GM23338 (cell line): ENCODE data around the gene ITGB2. TPM values are rescaled to one million over a fixed set of nuclear protein-coding genes. Genes with fewer than 3 reads are reported as not detected.

Experiments used
- ATAC-seq: fragments of 200-7000 bp; cut with Tn5 transposase; 3 replicates; pipeline ENCODE4 v1.9.1; 2020
- DNase-seq: peaks from one replicate; pipeline ENCODE4 v3.0.0-alpha.2; 2015; ENCODE audit warnings: low spot score
- H2AFZ ChIP-seq: fragments of 200-600 bp; sonication (generic); 2 replicates; pipeline ENCODE4 v1.8.0; 2016; ENCODE audit warnings: antibody characterized with exemption, mild to moderate bottlenecking, moderate library complexity
- H3F3A ChIP-seq: fragments of 200-600 bp; sonication (generic); replicated peaks from 2 replicates; pipeline ENCODE4 v1.8.0; 2017; ENCODE audit warnings: antibody characterized with exemption, mixed run types, low read depth
- H3K27ac ChIP-seq: fragments of 200-600 bp; sonication (generic); 2 replicates; pipeline ENCODE4 v1.6.1; 2016; ENCODE audit warnings: low read depth
- H3K27me3 ChIP-seq: fragments of 200-600 bp; sonication (generic); 2 replicates; pipeline ENCODE4 v1.8.0; 2016; ENCODE audit warnings: mild to moderate bottlenecking, mixed run types, moderate library complexity; ENCODE audit not compliant: insufficient read depth
- H3K36me3 ChIP-seq: fragments of 200-600 bp; sonication (generic); 2 replicates; pipeline ENCODE4 v1.8.0; 2016; ENCODE audit warnings: mild to moderate bottlenecking; ENCODE audit not compliant: insufficient read depth
- H3K4me1 ChIP-seq: fragments of 200-600 bp; sonication (generic); 2 replicates; pipeline ENCODE4 v1.8.0; 2016; ENCODE audit warnings: mild to moderate bottlenecking, moderate library complexity; ENCODE audit not compliant: insufficient read depth
- H3K4me2 ChIP-seq: fragments of 200-600 bp; sonication (generic); 2 replicates; pipeline ENCODE4 v1.7.1; 2017; ENCODE audit warnings: mixed run types
- H3K4me3 ChIP-seq: fragments of 200-600 bp; sonication (generic); 2 replicates; pipeline ENCODE4 v1.6.1; 2016; ENCODE audit warnings: mixed run types
- H3K79me2 ChIP-seq: fragments of 200-600 bp; sonication (generic); replicated peaks from 2 replicates; pipeline ENCODE4 v1.8.0; 2017; ENCODE audit warnings: mild to moderate bottlenecking; ENCODE audit not compliant: insufficient read depth
- H3K9me2 ChIP-seq: fragments of 200-600 bp; sonication (generic); 2 replicates; pipeline ENCODE4 v1.8.0; 2017; ENCODE audit not compliant: insufficient read depth
- H4K20me1 ChIP-seq: fragments of 200-600 bp; sonication (generic); replicated peaks from 2 replicates; pipeline ENCODE4 v1.8.0; 2017; ENCODE audit warnings: mild to moderate bottlenecking; ENCODE audit not compliant: insufficient read depth
- H3K27ac Mint-ChIP-seq: 2 replicates; pipeline ENCODE4 v1.8.0; 2020; ENCODE audit warnings: inconsistent platforms, mild to moderate bottlenecking, moderate library complexity, mixed read lengths
- H3K27me3 Mint-ChIP-seq: 3 replicates; pipeline ENCODE4 v1.8.0; 2022; ENCODE audit warnings: low read depth, mild to moderate bottlenecking, moderate library complexity, mixed read lengths, inconsistent platforms; ENCODE audit not compliant: insufficient read depth, poor library complexity
- H3K36me3 Mint-ChIP-seq: 3 replicates; pipeline ENCODE4 v1.8.0; 2021; ENCODE audit warnings: low read depth, mild to moderate bottlenecking, inconsistent platforms, moderate library complexity, mixed read lengths
- H3K4me1 Mint-ChIP-seq: 3 replicates; pipeline ENCODE4 v1.8.0; 2020; ENCODE audit warnings: mild to moderate bottlenecking, inconsistent platforms, mixed read lengths
- H3K4me3 Mint-ChIP-seq: 3 replicates; pipeline ENCODE4 v1.8.0; 2021; ENCODE audit warnings: moderate library complexity, mild to moderate bottlenecking, inconsistent platforms, mixed read lengths
- H3K9me3 Mint-ChIP-seq: 3 replicates; pipeline ENCODE4 v1.8.0; 2020; ENCODE audit warnings: moderate library complexity, mild to moderate bottlenecking, inconsistent platforms, mixed read lengths
- CREB1 ChIP-seq: fragments of 250-450 bp; sonication (Bioruptor Pico); IDR thresholded peaks from 2 replicates; pipeline ENCODE4 v1.5.0; 2020; ENCODE audit warnings: low read depth, mild to moderate bottlenecking, moderate library complexity
- EZH2 ChIP-seq: fragments of 200-600 bp; sonication (generic); IDR thresholded peaks from one replicate; pipeline ENCODE4 v1.8.0; 2017; ENCODE audit warnings: antibody characterized with exemption, mild to moderate bottlenecking, low read depth; ENCODE audit not compliant: unreplicated experiment
- EZH2phosphoT487 ChIP-seq: fragments of 200-600 bp; sonication (generic); IDR thresholded peaks from one replicate; pipeline ENCODE4 v1.8.1; 2018; ENCODE audit warnings: antibody characterized with exemption; ENCODE audit not compliant: unreplicated experiment
- JUNB ChIP-seq: IDR thresholded peaks from one replicate; pipeline ENCODE4 v1.6.1; 2016; ENCODE audit warnings: antibody characterized with exemption; ENCODE audit not compliant: unreplicated experiment
- NANOG ChIP-seq: IDR thresholded peaks from 2 replicates; pipeline ENCODE4 v1.6.1; 2016; ENCODE audit warnings: antibody characterized with exemption, borderline replicate concordance
- POLR2AphosphoS5 ChIP-seq: IDR thresholded peaks from 2 replicates; pipeline ENCODE4 v1.6.1; 2016; ENCODE audit warnings: antibody characterized with exemption, low read depth
- polyA plus RNA-seq: library from polyadenylated mRNA; unstranded; fragments of >200 nt; fragmentation: Nextera tagmentation; extraction: Ambion mirVana; gene quantifications from 2 replicates; pipeline ENCODE4 v1.2.1, GENCODE V29; 2016
- total RNA-seq: library from RNA; depleted of rRNA; stranded (reverse); fragments of >200 nt; shearing (Covaris generic); gene quantifications from 2 replicates; pipeline ENCODE4 v1.2.3, GENCODE V29; 2014
- TF ChIP-seq, protein P1 (sequence below), 2 experiments: fragments of 200-600 bp in 1 of 2; sonication (generic) in 1 of 2; conservative IDR thresholded peaks; 2 replicates each; pipeline versions ENCODE4 v1.5.1 to v1.6.1; 2016 to 2017; ENCODE audit warnings: antibody characterized with exemption in 2 of 2, low read depth in 2 of 2, mild to moderate bottlenecking in 2 of 2, moderate library complexity in 1 of 2
- TF ChIP-seq, protein P2 (sequence below): IDR thresholded peaks from one replicate; pipeline ENCODE4 v1.6.1; 2018; ENCODE audit warnings: antibody characterized with exemption; ENCODE audit not compliant: unreplicated experiment
- TF ChIP-seq, protein P3 (sequence below): IDR thresholded peaks from 2 replicates; pipeline ENCODE4 v1.6.1; 2016; ENCODE audit warnings: antibody characterized with exemption

ITGB2 gene
- total and polyA plus RNA-seq, 2 experiments from 2014 or later = 0.44 to 0.63 TPM

DNA sequence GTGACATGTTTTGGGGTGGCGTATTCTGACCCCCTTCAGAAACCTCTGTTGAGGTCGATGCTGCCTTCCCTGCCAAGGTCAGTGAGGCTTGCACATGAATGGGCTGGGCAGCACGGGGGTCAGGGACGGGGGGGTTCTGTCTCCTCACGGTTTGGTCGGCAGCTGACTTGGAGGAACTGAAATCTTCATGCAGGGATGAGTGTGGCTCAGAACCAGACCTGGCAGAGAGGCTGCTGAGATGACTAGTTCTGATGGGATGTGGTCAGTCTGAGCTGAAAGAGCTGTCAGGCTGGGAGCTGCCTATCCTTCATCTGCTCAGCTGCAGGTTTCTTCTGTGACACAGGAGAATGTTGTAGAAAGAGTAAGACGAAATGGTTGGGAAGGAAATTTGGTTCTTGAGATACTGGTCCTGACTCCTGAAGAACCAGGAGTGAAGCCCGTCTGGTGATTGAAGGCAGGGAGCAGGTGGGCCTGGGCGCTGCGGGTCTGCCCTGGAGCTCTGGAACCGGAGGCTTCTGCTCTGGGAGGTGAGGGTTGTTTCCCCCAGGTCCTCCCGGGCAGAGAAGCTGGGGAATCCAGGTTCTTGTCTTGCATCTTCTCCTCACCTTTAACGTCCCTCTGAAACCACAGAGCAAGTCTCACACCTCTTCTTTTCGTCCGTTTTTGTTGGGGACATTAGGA, 22.4 kb upstream of the ITGB2 start:
- no peak for ATAC-seq
- Histone ChIP-seq H3K4me3 (no peak overlapping the region), H3K9me2 (no peaks in the 10 kb centered on the region), H2AFZ (no peak overlapping the region), H3K36me3 (0 out of 2 replicates have a peak, but pooled peaks cover 5% of the 10 kb centered on the region), H3K27ac (no peak overlapping the region), H4K20me1 (peaks cover 49% of the 10 kb centered on the region), H3K79me2 (peaks cover 83% of the 10 kb centered on the region), H3F3A (no peaks in the 10 kb centered on the region), H3K27me3 (0 out of 2 replicates have a peak, but pooled peaks cover 8% of the 10 kb centered on the region), H3K4me1 (peaks cover 10% of the 10 kb centered on the region), H3K4me2 (no peak overlapping the region)
- no peak overlapping the region for H3K4me3 Mint-ChIP-seq
- H3K36me3 Mint-ChIP-seq = peaks cover 46% of the 10 kb centered on the region
- no peaks in the 10 kb centered on the region; the same call in 2 of the 3 replicates for H3K9me3 Mint-ChIP-seq
- DNase-seq = no peak
- H3K27me3 Mint-ChIP-seq = peaks cover 10% of the 10 kb centered on the region
- peaks cover 21% of the 10 kb centered on the region for H3K4me1 Mint-ChIP-seq
- TF ChIP-seq CREB1 = no peak
- no peak for TF ChIP-seq POLR2AphosphoS5
- TF ChIP-seq EZH2phosphoT487 = no peak
- no peak overlapping the region for H3K27ac Mint-ChIP-seq

DNA sequence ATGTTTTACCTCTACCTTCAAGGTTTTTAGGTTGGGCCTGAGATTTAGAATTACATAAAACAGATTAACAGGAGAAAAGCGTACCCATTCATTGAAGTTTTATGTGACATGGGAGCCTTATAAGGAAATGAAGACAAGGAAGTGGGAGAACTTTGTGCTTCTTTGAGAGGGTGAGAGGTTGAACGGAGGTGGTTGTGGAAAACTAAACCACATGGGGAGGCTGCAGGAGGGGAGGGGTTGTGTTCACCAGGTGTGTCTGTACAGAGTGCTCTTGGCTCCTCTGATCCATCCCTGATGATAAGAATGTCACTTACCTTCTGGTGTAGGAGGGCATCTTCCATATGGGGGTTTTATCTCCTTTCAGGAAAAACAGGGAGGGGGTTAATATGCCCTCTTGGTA, 21.9 kb upstream of the ITGB2 start:
- ATAC-seq (no peak), DNase-seq (no peak)
- H4K20me1 ChIP-seq = peaks cover 49% of the 10 kb centered on the region
- no peak overlapping the region for H3K4me2 ChIP-seq
- H2AFZ ChIP-seq = no peak overlapping the region
- H3K4me1 ChIP-seq = peaks cover 10% of the 10 kb centered on the region
- Mint-ChIP-seq H3K9me3 (no peaks in the 10 kb centered on the region; the same call in 2 of the 3 replicates), H3K4me1 (peaks cover 21% of the 10 kb centered on the region), H3K27ac (no peak overlapping the region), H3K36me3 (peaks cover 46% of the 10 kb centered on the region), H3K27me3 (peaks cover 8% of the 10 kb centered on the region), H3K4me3 (peak overlapping the region; percentile 57; the same call in 1 of the 3 replicates)
- 0 out of 2 replicates have a peak, but pooled peaks cover 8% of the 10 kb centered on the region for H3K27me3 ChIP-seq
- H3K27ac ChIP-seq = no peak overlapping the region
- 0 out of 2 replicates have a peak, but pooled peaks cover 5% of the 10 kb centered on the region for H3K36me3 ChIP-seq
- no peaks in the 10 kb centered on the region for H3F3A ChIP-seq
- H3K4me3 ChIP-seq = no peak overlapping the region
- H3K79me2 ChIP-seq = peaks cover 80% of the 10 kb centered on the region
- TF ChIP-seq, protein P1, sequence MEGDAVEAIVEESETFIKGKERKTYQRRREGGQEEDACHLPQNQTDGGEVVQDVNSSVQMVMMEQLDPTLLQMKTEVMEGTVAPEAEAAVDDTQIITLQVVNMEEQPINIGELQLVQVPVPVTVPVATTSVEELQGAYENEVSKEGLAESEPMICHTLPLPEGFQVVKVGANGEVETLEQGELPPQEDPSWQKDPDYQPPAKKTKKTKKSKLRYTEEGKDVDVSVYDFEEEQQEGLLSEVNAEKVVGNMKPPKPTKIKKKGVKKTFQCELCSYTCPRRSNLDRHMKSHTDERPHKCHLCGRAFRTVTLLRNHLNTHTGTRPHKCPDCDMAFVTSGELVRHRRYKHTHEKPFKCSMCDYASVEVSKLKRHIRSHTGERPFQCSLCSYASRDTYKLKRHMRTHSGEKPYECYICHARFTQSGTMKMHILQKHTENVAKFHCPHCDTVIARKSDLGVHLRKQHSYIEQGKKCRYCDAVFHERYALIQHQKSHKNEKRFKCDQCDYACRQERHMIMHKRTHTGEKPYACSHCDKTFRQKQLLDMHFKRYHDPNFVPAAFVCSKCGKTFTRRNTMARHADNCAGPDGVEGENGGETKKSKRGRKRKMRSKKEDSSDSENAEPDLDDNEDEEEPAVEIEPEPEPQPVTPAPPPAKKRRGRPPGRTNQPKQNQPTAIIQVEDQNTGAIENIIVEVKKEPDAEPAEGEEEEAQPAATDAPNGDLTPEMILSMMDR (conservative IDR thresholded peaks at IDR 0.05; ENCODE audit: low read depth in 2 of 2) = no peak
- TF ChIP-seq EZH2 = no peak
- TF ChIP-seq NANOG = no peak
- no peak for TF ChIP-seq JUNB
- no peak for TF ChIP-seq POLR2AphosphoS5
- no peaks in the 10 kb centered on the region for H3K9me2 ChIP-seq

DNA sequence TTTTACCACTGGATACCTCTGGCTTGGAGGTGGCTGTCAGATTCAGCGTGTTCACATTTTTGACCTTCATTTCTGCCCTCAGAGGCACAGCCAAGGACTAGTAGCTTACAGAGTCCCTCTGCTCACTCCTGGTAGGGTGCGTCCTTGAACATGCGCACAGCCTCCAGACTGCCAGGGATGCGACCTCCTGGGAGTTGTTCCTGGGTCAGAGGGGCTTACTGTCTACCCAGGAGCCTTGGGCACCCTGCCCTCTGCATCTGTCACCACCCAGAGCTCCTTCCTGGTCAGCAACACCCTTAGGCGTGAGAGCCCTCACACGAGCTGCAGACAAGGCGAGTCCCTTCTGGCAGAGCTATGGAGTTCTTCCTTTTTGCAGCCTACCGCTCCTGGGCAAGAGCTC, 20.9 kb upstream of the ITGB2 start:
- H3K4me3 Mint-ChIP-seq = peak overlapping the region; percentile 92
- peaks cover 42% of the 10 kb centered on the region for H3K36me3 Mint-ChIP-seq
- Histone ChIP-seq H3K4me3 (peak overlapping the region; percentile 85), H3K36me3 (0 out of 2 replicates have a peak, but pooled peaks cover 5% of the 10 kb centered on the region), H3K27ac (no peak overlapping the region), H3K9me2 (no peaks in the 10 kb centered on the region), H3K4me2 (peak overlapping the region; percentile 99), H2AFZ (no peak overlapping the region), H4K20me1 (peaks cover 49% of the 10 kb centered on the region), H3K27me3 (0 out of 2 replicates have a peak, but pooled peaks cover 8% of the 10 kb centered on the region), H3K4me1 (peaks cover 10% of the 10 kb centered on the region), H3K79me2 (peaks cover 70% of the 10 kb centered on the region), H3F3A (no peaks in the 10 kb centered on the region)
- 0 out of 2 replicates have a peak overlapping the region, but pooled peaks have one; percentile 32 for H3K27ac Mint-ChIP-seq
- ATAC-seq = no peak
- no peaks in the 10 kb centered on the region; the same call in 2 of the 3 replicates for H3K9me3 Mint-ChIP-seq
- DNase-seq = no peak
- peaks cover 21% of the 10 kb centered on the region for H3K4me1 Mint-ChIP-seq
- peaks cover 8% of the 10 kb centered on the region for H3K27me3 Mint-ChIP-seq
- no peak for TF ChIP-seq CREB1
- no peak for TF ChIP-seq NANOG
- TF ChIP-seq, protein P2, sequence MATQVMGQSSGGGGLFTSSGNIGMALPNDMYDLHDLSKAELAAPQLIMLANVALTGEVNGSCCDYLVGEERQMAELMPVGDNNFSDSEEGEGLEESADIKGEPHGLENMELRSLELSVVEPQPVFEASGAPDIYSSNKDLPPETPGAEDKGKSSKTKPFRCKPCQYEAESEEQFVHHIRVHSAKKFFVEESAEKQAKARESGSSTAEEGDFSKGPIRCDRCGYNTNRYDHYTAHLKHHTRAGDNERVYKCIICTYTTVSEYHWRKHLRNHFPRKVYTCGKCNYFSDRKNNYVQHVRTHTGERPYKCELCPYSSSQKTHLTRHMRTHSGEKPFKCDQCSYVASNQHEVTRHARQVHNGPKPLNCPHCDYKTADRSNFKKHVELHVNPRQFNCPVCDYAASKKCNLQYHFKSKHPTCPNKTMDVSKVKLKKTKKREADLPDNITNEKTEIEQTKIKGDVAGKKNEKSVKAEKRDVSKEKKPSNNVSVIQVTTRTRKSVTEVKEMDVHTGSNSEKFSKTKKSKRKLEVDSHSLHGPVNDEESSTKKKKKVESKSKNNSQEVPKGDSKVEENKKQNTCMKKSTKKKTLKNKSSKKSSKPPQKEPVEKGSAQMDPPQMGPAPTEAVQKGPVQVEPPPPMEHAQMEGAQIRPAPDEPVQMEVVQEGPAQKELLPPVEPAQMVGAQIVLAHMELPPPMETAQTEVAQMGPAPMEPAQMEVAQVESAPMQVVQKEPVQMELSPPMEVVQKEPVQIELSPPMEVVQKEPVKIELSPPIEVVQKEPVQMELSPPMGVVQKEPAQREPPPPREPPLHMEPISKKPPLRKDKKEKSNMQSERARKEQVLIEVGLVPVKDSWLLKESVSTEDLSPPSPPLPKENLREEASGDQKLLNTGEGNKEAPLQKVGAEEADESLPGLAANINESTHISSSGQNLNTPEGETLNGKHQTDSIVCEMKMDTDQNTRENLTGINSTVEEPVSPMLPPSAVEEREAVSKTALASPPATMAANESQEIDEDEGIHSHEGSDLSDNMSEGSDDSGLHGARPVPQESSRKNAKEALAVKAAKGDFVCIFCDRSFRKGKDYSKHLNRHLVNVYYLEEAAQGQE = no peak
- TF ChIP-seq, protein P1 (conservative IDR thresholded peaks at IDR 0.05; ENCODE audit: low read depth in 2 of 2) = no peak
- TF ChIP-seq, protein P3, sequence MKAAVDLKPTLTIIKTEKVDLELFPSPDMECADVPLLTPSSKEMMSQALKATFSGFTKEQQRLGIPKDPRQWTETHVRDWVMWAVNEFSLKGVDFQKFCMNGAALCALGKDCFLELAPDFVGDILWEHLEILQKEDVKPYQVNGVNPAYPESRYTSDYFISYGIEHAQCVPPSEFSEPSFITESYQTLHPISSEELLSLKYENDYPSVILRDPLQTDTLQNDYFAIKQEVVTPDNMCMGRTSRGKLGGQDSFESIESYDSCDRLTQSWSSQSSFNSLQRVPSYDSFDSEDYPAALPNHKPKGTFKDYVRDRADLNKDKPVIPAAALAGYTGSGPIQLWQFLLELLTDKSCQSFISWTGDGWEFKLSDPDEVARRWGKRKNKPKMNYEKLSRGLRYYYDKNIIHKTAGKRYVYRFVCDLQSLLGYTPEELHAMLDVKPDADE = no peak
